Epithelial cell of prostate (primary cell): ENCODE data around the gene C2CD3.
"Not testable (repeated sequence)": the region's sequence is repeated elsewhere in the genome, so short reads cannot be mapped to it uniquely, and the experiment has no call there.

Experiments used
- DNase-seq: peaks from one replicate; pipeline ENCODE4 v3.0.0-alpha.2; 2011; ENCODE audit warnings: low read depth, low spot score
- H3K27ac ChIP-seq: fragments of 450-650 bp; 2 replicates; pipeline ENCODE4 v1.5.1; 2017; ENCODE audit warnings: mild to moderate bottlenecking

C2CD3 gene

GRCh38 chr11:74077193-74077592, 93.6 kb downstream of the C2CD3 start:
- DNase-seq, result no peak
- no peak overlapping the region for H3K27ac ChIP-seq

GRCh38 chr11:74072721-74073120, 98.1 kb downstream of the C2CD3 start:
- DNase-seq, result no peak

GRCh38 chr11:74072286-74072685, 98.5 kb downstream of the C2CD3 start:
- H3K27ac ChIP-seq, result no peak overlapping the region
- no peak for DNase-seq

More at GRCh38 chr11:74072721-74073120, 98.1 kb downstream of the C2CD3 start:
- no peak overlapping the region for H3K27ac ChIP-seq

GRCh38 chr11:74070723-74071492, 99.9 kb downstream of the C2CD3 start:
- DNase-seq, result no peak
- H3K27ac ChIP-seq, result no peak overlapping the region

- H3K27ac ChIP-seq, result peak overlapping the region; percentile 2
- DNase-seq, result no peak
Observed at GRCh38 chr11:74069146-74070046, 101.4 kb downstream of the C2CD3 start.

- not testable (repeated sequence) for H3K27ac ChIP-seq, DNase-seq
Observed at GRCh38 chr11:74066663-74067062, 104.1 kb downstream of the C2CD3 start.

- DNase-seq, H3K27ac ChIP-seq: not testable (repeated sequence)
Observed at GRCh38 chr11:74065534-74065933, 105.3 kb downstream of the C2CD3 start.

GRCh38 chr11:74063628-74064027, 107.2 kb downstream of the C2CD3 start:
- H3K27ac ChIP-seq, DNase-seq: not testable (repeated sequence)

- H3K27ac ChIP-seq, DNase-seq: not testable (repeated sequence)
Observed at GRCh38 chr11:74061599-74061998, 109.2 kb downstream of the C2CD3 start.

GRCh38 chr11:74057249-74058151, 113.3 kb downstream of the C2CD3 start:
- DNase-seq, result no peak
- H3K27ac ChIP-seq, result no peak overlapping the region

GRCh38 chr11:74055938-74056337, 114.9 kb downstream of the C2CD3 start:
- DNase-seq, result no peak
- no peak overlapping the region for H3K27ac ChIP-seq

- no peak overlapping the region for H3K27ac ChIP-seq
- no peak for DNase-seq
Observed at GRCh38 chr11:74050465-74050864, 120.3 kb downstream of the C2CD3 start.

GRCh38 chr11:74048993-74049392, 121.8 kb downstream of the C2CD3 start:
- no peak for DNase-seq
- no peak overlapping the region for H3K27ac ChIP-seq

GRCh38 chr11:74044538-74044937, 126.3 kb downstream of the C2CD3 start:
- no peak for DNase-seq
- H3K27ac ChIP-seq, result no peak overlapping the region

GRCh38 chr11:74043450-74043849, 127.4 kb downstream of the C2CD3 start:
- H3K27ac ChIP-seq, result no peak overlapping the region
- no peak for DNase-seq

- DNase-seq, result no peak
- peak overlapping the region; percentile 26 for H3K27ac ChIP-seq
Observed at GRCh38 chr11:74037309-74037708, 133.5 kb downstream of the C2CD3 start.

GRCh38 chr11:74035264-74035663, 135.5 kb downstream of the C2CD3 start:
- peak overlapping the region; percentile 25 for H3K27ac ChIP-seq
- DNase-seq, result peak; percentile 74

GRCh38 chr11:74033046-74033445, 137.8 kb downstream of the C2CD3 start:
- no peak for DNase-seq

GRCh38 chr11:74030723-74031676, 139.8 kb downstream of the C2CD3 start:
- H3K27ac ChIP-seq, result no peak overlapping the region
- DNase-seq, result no peak

More at GRCh38 chr11:74033046-74033445, 137.8 kb downstream of the C2CD3 start:
- no peak overlapping the region for H3K27ac ChIP-seq
